Measurements from ENCODE around the gene ADCY5.

The ADCY5 gene

DNA sequence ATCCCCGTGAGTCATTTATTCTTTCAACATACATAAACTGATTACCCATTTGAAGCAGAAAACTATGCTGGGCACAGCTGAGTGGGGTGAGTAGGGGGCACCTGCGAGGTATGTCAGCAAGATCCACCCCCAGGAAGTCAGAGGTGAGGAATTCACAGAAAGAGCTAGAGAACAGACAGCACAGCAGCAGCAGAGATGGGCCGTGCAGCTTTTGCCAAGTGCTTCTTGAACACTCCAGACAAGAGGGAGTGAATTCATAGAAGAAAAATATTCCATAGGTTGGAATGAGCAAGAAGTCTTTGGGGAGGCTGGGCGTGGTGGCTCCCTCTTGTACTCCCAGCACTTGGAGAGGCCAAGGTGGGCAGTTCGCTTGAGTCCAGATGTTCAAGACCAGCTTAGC lies 9.4 kb upstream of the ADCY5 start:
- DNase-seq (ENCODE audit: low spot score) = no peak

DNA sequence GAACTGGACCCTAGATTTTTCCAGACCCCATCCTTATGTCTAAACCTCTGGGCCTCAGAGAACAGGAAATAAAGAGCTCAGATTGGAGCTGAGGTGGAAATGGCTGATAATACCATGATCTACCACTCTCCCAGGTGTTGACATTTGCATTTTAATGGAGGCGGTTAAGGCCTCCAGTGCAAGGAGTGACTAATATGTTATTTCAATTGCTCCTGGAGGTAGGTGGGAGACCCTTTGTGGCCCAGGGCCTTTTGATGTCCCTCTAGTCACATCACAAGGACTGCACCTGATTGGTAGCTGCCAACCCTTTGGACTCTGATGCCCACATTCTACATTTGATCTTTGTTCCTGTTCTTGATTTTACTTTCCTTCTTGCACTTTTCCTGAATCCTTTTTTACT lies 9.0 kb upstream of the ADCY5 start:
- no peak for DNase-seq (ENCODE audit: low spot score)

DNA sequence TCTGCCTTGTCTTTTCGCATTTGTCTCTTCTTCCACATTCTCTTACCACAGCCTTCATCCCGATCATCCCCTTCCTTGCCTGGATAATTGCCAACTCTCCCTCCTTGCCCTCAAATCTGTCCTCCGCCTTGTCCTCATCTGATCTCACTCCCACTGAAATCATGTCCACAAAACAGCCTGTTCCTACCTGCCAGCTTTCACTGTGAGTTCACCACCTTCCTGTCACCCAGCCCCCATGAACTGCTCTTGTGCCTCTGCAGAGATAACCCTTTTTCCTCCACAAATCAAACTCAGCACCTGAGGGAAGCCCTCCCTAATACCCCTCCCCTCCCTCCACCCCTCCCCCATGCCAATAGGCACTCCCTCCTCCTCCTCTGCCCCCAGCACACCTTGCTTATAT lies 4.8 kb upstream of the ADCY5 start:
- no peak for DNase-seq (ENCODE audit: low spot score)

DNA sequence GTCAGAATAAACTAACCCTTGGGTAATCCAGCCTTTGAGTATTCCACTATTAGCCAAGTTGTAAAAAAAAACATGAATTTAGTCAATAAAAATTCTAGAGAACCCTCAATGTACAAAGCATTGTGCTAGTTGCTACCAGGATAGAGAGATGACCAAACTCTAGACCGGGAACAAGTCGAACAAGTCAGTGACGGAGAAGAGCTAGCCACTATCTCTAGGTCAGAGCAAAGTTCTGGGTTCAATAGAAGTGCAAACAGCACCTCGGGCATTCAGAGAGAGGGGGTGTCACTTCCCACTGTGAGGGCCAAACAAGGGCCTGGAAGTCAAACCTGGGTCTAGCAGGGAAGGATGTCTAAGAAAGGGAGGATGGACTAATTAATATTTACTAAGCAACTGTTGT lies 2.3 kb upstream of the ADCY5 start:
- DNase-seq (ENCODE audit: low spot score) = no peak

DNA sequence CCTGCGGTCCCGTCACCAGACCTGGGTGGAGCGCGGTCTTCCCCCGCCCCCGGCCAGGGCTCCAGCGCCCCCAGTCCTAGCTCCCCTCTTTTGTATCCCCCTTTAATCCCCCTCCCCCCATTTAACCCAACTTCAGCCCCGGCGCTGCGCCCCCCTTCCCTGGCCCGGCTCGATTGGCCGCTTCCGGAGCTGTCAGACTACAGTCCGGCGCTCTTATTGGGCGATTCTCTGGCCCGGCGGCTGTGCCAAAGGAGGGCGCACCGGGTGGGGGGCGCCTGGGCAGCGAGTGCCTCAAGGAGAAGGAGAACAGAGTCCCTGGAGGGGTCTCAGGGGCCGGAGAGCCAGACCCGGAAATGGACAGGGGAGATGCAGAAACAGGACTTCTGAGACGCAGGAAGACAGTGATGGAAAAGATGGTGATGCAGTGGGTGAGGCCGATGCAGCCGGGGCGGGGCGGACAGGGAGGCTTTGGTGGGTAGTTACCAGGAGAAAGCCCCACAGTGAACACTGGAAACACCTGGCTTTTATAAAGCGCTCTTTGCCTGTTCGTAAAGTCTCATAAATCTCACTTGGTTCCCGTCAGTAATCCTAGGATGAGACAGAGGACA lies 1.2 kb upstream of the ADCY5 start:
- no peak for DNase-seq (ENCODE audit: low spot score)

DNA sequence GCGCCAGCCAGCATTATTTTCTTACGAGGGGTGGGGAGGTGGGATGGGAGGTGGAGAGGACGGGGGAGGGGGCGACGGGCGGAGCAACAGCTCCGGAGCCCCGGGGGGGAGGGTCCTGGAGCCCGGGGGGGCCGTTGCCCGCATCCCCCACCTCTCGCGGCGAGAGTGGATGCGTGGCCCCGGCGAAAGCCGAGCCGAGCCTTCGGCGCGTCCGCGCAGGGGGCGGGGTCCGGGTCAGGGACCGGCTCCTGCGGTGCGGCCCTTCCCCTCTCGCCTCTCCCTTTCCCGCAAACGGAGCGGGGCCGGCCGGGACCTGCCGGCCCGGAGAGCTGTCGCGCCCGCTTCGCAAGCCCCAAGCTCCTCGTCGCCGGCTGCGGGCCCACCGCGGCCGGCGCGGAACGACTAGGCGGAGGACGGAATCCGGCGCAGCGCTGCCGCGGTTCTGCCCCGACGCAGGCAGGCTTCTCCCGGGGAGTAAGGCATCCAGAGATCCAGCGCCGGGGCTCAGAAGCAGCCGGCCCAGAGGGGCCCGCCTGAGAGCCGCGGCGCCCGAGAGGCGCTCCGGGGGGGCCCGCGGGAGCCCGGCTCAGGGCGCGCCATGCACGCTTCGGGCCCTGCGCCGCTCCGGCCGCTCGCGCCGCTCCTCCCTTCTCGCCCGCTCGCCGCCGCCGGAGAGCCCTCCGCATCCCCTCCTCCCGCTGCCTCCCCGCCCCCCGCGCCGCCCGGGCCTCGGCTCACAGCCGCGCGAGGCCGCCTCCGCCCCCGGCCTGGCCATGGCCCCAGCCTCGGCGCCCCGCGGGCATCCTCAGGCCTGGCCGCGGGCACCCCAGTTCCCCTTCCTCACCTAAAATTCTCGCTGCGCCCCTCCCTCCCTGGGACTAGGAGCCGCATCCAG lies 459 bp upstream of the ADCY5 start:
- DNase-seq (ENCODE audit: low spot score) = peak; percentile 38

DNA sequence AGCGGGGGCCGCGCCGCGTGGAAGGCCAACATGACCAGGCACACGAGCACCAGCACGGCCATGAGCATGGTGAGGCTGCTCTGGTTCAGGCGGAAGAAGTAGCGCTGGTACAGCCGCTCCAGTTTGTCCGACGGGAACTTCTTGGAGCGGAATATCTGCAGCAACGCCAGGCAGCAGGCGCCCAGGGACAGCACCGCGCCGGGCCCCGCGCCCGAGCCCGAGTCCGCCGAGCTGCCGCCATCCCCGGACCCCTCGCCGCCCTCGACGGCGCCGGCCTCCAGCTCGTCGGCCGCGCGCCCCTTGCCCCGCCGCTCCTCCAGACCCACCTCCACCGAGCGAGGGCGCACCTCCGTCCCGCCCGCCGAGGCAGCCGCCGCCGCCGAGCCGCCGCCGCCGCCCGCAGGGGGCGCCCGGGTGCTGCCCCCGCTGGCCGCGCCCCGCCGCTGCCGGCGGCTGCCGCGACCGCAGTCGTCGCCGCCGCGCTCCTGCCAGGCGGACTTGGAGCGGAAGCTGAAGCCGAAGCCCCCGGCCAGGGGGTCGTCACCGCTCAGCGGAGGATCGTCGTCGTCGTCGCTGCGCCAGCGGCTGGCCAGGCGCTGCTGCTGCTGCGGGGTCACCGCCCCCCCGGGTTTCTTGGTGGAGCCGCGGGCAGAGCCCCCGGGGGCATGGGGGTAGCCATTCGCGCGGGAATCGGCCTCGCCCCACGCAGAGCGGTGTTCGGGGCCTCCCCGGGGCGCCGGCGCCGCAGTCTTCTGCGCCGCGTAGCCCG lies 957 bp downstream of the ADCY5 start:
- peak; percentile 73 for DNase-seq (ENCODE audit: low spot score)

DNA sequence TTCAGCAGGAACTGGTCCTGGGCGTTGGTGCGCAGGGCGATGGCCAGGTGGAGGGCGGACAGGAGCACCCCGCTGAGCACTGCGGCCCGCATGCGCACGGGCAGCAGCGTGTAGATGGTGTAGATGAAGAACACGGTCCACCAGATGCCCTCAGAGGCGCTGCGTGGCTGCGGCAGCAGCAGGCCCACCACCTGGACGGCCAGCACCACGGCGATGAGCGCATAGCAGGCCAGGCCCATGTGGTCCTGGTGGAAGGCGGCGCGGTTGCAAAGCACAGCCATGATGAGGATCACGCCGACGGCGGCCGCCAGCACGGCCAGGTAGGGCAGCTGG lies 1.5 kb downstream of the ADCY5 start:
- DNase-seq (ENCODE audit: low spot score) = no peak

DNA sequence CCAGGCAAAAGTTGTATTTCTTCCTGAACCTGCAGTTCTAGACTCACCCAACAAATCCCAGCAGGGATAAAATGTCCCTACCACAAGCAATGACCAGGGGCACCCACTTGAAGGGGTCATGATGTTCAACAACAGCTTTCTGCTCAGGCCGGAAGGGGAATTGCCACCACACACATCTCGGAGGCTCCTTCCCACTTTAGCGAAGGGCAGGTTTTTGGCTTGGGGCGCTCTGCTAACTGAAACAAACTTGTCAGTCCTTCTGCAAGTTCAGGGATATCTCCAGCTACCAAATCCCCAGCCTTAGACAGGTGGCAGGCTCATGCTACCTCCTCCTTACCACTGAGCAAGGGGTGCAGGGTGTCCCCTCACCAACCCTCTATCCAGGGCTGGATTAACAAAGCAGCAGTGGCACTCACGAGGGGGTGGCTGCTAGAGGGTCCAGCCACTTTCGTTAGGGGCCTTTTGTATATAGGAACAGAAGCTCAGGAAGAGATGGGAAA lies 2.2 kb downstream of the ADCY5 start:
- no peak for DNase-seq (ENCODE audit: low spot score)

DNA sequence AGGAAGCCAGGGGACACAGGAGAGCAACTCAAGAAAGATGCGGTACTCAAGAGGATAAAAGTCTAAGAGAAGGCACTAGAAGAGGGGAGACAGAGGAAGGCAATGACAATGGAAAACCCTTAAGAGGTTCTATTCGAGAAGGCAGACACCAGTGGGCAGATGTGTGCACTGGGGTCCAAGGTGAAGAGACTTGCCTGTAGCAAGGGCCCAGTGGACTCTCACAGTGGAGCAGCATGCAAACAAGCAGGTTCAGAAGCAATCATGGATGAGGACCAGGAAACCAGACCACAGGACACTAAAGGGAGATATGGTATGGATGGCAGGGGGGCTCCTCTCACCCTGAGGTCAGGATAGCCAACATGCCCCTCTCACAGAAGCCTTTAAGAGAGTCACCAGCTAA lies 2.7 kb downstream of the ADCY5 start:
- DNase-seq (ENCODE audit: low spot score) = no peak

DNA sequence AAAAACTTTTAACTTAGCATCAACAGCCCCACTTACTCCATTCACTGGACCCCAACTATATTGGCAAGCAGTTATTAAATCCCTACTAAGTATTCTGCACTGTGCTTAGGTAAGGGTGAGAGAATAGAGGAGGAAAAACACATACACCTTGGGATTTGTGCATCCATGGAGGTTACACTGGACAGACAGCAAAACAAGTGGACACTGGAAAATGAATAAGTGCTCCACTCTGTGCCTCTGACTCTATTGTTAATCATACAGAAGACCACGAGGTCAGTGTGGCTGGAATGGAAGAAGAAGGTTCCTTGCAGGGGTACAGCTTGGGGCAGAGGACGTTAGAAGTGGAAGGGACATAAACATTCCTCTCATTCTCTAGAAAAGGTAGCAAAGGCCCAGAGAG lies 3.2 kb downstream of the ADCY5 start:
- DNase-seq (ENCODE audit: low spot score) = no peak

DNA sequence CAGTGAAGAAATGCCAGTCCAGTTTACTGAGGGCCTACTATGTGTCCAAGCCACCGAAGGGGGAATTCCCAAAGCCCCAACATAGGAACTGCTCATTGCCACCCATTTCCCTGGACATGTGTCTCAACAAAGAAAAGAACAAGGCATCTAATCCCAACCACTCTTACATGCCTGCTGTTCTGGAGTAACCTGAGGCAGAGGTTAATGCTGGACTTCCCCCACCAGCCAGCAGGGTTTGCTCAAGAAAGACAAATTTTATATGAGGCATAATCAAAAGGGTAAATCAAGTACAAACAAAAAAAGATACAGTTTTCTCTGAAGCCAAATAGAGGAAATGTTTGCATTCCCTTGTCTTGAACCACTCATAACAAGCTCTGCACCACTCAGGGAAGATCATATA lies 4.1 kb downstream of the ADCY5 start:
- DNase-seq (ENCODE audit: low spot score) = no peak

DNA sequence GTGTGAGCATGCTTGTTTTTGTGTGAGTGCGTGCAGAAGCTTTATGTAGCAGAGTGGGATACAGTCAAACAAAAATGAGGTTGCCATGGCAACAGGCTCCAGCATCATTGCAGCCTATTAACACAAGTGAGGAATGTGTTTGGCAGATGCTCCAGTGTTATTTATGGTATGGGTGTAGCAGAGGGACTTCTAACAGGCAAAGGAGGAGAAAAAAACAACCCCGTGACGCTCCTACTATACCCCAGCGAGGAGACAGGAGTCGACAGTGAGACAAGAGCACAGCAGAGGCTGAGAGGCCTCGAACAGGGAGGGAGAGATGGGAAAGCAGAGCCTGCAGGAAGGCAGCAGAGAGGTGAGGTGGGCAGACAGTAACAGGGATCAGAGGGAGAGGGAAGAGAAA lies 4.9 kb downstream of the ADCY5 start:
- DNase-seq (ENCODE audit: low spot score) = no peak

DNA sequence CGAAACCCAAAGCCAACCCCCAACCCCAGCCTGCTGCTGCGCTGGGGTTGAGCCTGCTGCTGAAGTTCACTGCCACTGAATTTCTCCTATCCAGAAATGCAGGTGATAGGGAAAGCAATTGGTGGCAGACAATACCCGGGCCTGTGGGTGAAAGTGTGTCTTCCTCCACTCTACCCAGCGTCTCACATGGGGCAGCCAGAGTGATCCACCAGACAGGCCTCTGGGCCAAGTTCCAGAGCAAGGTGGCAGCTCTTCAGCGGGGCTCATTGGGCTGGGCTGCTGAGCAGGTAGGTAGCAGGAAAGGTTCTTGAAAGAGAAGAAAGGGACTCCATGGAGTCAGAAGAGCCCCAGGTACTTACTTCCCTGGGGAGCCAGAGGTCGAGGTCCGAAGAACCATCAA lies 6.0 kb downstream of the ADCY5 start:
- no peak for DNase-seq (ENCODE audit: low spot score)

DNA sequence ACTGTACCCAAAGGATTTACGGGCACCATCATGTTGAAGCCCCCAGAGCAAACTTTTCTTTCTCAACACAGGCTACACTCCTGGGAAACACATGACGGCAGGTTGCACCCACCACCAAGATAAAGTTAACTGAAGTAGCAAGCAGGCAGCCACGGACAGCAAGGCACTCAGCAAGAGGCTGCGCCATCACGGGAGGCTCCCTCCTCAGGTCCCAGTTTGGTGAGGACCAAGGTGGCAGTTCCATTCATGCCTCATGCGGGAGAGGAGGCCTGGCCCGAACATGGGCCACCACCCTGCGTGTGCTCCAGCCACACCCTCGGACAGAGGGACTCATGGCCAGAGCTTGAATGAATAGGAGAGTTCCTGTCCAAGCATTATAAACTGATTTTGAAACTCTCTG lies 6.8 kb downstream of the ADCY5 start:
- DNase-seq (ENCODE audit: low spot score) = no peak

DNA sequence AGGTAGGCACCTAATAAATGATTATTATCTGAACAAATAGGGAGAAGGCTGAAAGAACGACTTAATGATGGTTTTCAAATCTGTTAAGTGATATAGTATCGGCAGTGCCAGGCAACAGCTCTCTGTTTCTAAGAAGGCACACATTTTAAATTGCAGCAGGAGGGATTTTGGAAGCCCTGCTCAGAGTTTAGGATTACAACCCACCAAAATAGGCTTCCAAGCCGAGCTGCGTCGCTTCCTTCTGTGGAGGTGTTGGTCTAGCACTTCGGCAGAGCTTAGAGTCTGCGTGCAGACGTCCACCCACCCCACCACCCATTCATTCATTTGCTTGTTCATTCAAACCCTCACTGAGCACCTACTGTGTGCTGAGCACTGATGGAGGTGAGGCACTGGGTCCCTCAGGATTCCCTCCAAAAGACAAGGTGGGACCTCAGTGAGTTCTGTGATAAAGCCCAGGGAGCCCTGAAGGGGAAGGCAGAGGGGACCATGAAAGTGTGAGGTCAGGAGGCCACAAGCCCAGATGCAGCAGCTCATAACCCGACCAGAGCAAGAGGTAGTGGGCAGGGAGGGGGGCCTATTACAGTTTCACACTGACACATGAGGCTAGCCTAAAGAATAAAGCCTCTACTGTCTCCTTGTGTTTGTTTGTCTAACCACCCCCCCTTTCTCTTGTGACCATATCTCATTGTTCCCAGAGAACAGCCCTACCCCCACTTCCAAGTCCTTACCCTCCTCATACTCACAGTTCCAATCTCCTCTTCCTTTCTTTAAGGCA lies 8.9 kb downstream of the ADCY5 start:
- no peak for DNase-seq (ENCODE audit: low spot score)

DNA sequence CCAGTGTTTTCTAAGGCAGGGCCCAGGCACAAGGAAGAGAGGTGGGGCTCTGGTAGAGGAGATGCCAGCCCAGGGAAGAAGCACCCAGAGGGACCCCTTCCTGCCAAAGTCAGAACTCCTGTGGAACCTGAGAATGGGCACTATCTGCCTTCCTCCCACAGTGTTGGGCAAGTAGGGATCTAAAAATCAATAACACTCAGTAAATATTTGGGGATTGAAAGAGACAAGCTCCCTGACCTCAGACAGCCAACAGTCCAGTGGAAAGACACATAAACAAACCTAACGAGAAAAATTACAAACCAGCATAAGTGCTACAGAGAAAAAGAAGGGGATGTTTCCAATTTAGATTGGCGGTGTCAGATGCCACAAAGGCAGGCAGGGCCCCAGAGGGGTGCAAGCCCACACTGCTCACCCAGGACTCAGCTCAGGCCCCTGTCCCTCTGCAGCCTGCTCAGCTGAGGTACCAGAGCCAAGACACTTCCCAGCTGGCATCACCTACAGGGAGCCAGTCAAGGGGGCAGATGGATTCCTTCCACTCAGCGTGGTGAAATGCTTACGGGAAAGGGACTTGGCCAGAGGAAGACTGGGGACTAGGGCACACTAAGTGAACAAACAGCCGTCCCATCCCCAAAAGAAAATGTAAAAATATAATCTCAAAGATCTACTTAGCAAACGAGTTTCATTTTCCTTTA lies 15.9 kb downstream of the ADCY5 start:
- DNase-seq (ENCODE audit: low spot score) = no peak

DNA sequence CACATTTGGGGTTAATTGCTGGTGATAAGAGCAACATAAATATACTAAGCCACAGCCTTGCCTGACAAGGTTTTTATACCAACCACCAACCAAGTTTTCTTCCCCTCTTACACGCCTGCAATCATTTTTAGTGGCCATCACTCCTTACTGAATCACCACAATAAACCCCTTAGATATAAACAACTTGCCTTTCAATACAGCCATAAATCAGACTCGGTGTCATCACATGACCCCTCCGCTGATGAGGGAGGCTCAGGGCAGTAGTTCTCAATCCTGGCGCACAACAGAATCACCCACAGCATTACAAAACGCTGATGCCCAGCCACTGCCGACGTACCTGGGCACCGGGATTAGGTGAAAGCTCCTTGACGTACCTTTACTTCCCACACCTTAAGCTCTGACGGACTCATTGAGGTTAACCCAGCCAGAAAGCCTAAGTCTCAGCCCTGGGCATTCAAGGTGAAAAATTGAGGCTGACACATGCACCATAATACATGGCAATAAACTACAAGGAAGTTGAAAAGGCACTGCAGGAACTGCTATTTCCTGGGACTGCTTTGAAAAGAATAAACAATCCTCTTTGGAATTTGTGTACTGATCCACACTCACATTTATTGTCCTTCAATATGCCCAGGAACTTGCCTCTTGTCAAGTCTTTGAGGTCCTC lies 17.1 kb downstream of the ADCY5 start:
- DNase-seq (ENCODE audit: low spot score) = no peak

DNA sequence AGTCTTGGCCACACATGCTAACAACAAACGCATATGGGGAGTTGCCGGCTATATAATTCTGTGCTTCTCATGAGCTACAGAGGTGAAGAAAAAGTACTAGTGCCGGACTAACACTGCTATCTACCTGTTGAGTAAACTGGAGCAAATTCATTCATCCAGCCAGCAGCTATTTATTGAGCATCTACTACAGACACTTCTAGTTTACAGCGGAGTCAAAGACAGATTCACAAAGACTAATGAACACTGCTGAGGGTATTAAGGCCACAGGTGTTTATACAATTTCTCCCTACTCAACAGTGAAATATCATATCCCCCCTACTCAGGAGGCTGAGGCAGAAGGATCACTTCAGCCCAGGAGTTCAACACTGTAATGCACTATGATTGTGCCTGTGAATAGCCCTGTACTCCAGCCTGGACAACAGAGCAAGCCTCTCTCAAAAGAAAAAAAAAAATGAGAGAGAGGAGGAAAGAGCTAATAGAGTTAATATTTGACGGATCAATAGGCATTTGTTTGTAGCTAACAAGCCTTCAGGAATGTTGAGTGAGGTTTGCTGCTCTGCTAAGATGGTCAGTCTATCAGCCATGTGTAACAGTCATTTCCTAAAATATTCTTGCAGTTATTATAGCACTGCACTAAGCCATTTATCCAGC lies 17.8 kb downstream of the ADCY5 start:
- DNase-seq (ENCODE audit: low spot score) = no peak

DNA sequence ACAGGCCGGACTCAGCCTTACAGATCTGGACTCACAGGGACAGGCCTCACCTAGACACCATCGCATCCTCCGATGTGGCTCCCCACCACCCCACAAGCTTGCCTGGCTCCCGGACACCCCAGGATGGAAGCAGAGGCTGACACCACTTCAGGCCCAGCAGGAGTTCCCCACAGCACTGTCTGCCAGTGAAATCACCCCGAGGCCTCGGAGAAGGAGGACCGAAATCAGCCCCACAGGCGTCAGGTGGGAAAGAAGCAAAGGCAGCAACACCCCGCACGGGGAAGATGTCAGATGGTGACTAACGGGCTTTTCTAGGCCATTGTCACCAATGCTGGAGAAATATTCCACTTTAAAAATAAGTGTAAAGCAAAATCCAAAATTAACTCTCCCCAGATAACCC lies 18.6 kb downstream of the ADCY5 start:
- no peak for DNase-seq (ENCODE audit: low spot score)
